ENCODE measurements around the gene EGFL7.

EGFL7 gene

DNA sequence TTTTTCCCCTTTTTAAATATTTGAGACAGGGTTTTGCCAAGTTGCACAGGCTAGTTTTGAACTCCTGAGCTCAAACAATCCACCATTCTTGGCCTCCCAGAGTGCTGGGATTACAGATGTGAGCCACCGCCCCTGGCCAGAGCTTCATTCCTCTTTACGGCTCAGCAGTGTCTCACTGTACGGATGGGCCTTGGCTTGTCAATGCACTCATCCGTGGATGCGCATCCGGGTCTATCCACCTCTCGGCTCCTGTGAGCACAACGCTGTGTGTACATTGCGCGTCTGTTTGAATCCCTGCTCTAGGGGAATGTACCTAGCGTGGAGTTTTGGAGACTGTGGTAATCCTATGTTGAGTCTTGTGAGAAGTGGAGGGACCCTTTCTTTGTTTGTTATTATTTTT lies 10.9 kb upstream of the EGFL7 start:
- TF ChIP-seq, protein P1, sequence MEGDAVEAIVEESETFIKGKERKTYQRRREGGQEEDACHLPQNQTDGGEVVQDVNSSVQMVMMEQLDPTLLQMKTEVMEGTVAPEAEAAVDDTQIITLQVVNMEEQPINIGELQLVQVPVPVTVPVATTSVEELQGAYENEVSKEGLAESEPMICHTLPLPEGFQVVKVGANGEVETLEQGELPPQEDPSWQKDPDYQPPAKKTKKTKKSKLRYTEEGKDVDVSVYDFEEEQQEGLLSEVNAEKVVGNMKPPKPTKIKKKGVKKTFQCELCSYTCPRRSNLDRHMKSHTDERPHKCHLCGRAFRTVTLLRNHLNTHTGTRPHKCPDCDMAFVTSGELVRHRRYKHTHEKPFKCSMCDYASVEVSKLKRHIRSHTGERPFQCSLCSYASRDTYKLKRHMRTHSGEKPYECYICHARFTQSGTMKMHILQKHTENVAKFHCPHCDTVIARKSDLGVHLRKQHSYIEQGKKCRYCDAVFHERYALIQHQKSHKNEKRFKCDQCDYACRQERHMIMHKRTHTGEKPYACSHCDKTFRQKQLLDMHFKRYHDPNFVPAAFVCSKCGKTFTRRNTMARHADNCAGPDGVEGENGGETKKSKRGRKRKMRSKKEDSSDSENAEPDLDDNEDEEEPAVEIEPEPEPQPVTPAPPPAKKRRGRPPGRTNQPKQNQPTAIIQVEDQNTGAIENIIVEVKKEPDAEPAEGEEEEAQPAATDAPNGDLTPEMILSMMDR (IDR thresholded peaks at IDR 0.05; ENCODE audit: borderline replicate concordance, control extremely low read depth, extremely low read depth, insufficient read depth, missing control alignments), result no peak

DNA sequence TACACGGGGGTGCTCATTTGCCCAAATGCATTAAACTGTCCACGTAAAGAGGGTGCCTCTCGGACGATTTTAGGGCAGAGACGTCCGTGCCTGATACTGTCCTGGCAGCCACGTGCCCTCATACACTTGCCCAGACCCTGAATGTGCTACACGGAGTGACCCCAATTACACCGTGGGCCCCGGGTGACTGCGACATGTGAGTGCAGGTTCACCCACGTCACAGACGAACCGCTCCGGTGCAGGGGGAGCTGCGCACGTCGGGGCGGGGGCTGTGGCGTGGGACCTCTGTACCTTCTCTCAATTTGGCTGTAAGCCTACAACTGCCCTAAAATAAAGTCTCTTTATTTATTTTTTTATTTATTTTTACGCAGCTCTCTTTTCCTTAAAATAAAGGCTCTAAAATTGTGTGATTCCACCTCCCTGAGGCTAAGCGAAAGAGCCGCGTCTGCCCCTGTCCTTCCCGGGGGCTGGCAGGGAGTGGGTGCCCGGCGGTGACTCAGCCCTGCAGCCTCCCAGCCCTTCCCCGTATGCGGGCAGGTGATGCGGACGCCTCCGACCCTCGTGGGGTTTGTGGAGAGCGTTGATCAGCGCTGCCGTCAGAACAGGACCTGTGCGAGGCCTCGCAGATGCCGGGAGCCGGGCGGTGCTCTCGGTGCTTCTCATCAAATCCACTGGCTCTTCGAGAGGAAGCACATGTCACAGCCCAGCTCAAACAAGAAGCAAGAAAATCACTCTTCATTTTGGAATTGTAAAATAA lies 9.2 kb upstream of the EGFL7 start:
- no peak for DNase-seq (ENCODE audit: low spot score)
- TF ChIP-seq, protein P1 (IDR thresholded peaks at IDR 0.05; ENCODE audit: borderline replicate concordance, control extremely low read depth, extremely low read depth, insufficient read depth, missing control alignments), result no peak
- in situ Hi-C loops (cut with MboI; ENCODE audit: low sequenced_read_pairs, unreplicated experiment), result no loop called here

More for the DNA sequence above, 10.9 kb upstream of the EGFL7 start:
- in situ Hi-C loops (cut with MboI; ENCODE audit: low sequenced_read_pairs, unreplicated experiment), result no loop called here
- no peak for DNase-seq (ENCODE audit: low spot score)

DNA sequence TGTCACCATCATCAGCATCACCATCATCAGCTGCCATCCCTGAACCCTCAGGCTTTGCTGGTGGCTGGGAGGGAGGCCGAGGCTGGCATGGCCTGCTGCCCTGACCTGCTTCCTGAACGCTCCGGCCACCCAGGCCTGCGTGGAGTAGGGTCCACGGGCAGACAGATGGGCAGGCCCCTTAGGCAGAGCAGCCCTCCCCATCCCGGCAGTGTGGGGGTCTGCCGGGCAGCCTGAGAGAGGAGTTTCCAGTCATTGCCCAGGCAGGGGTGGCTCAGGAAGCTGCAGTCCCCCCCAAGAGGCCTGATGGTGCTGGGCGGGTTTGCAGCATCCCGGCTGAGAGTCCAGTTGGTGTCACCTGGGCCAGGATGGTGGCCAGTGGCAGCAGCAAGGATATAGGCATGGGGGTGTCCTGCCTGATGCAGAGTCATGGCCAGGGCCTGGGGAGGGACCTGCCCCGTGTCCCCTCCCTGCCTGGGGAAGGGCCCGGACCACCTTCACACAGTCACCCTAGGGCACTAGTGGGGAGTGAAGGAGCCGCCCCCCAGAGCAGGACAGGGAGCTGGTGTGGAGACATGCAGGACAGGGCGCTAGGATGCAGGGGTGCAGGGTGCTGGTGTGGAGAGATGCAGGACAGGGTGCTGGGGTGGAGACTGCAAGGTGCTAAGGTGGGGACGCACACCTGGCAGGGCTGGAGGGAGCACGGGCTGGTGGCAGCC lies 7.7 kb upstream of the EGFL7 start:
- in situ Hi-C loops (cut with MboI; ENCODE audit: low sequenced_read_pairs, unreplicated experiment), result no loop called here
- TF ChIP-seq, protein P1 (IDR thresholded peaks at IDR 0.05; ENCODE audit: borderline replicate concordance, control extremely low read depth, extremely low read depth, insufficient read depth, missing control alignments), result no peak
- DNase-seq (ENCODE audit: low spot score), result no peak

- in situ Hi-C loops (cut with MboI; ENCODE audit: low sequenced_read_pairs, unreplicated experiment), result no loop called here
- no peak for DNase-seq (ENCODE audit: low spot score)
- TF ChIP-seq, protein P1 (IDR thresholded peaks at IDR 0.05; ENCODE audit: borderline replicate concordance, control extremely low read depth, extremely low read depth, insufficient read depth, missing control alignments), result no peak
Observed at GRCh38 chr9:136655536-136656182, 7.1 kb upstream of the EGFL7 start.

DNA sequence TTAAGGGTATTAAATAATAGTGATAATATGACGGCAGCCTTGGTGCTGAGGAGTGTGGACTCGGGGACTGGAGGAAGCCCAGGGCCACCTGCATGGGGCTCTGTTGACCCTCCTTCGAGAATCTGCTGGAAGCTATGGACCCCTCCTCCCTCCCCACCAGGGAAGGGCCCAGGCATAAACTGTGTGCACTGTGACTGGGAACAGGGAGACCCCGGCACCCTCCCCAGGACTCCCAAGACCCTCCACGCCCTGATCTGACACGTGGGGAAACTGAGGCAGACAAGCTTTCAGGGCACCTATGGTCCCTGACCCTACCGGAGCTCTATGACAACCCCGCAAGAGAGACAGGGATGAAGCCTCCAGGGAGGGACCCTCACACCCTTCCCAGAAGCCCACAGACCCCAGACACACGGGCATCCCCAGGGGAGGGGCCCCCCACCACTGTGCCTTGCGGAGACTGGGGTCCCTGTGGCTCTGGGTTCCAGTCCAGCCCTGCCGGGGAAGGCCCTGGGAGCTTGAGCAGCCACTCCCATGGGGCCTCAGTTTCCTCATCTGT lies 6.5 kb upstream of the EGFL7 start:
- TF ChIP-seq, protein P1 (IDR thresholded peaks at IDR 0.05; ENCODE audit: borderline replicate concordance, control extremely low read depth, extremely low read depth, insufficient read depth, missing control alignments), result no peak
- DNase-seq (ENCODE audit: low spot score), result no peak
- in situ Hi-C loops (cut with MboI; ENCODE audit: low sequenced_read_pairs, unreplicated experiment), result no loop called here
